Endothelial cell of umbilical vein (primary cell): ENCODE data around the gene PER1. TPM values are rescaled to one million over a fixed set of nuclear protein-coding genes. Genes with fewer than 3 reads are reported as not detected.

Experiments used
- BruUV-seq: library from RNA; stranded (reverse); fragments of 400-500 nt; replicated peaks from 2 replicates; lab custom pipeline; 2021; lab: Mats Ljungman, UMichigan
- CTCF ChIA-PET: fragments of 300-600, 350-600 bp; sonication (Branson Sonifier 250); formaldehyde crosslinking; loops from one replicate; lab custom pipeline; 2021; ENCODE audit warnings: antibody characterized with exemption, inconsistent platforms; lab: Charles Lee
- POLR2A ChIA-PET: fragments of 300-600, 350-600 bp; sonication (Branson Sonifier 250); formaldehyde crosslinking; loops from one replicate; lab custom pipeline; 2021; ENCODE audit warnings: antibody characterized with exemption, inconsistent platforms; lab: Charles Lee
- DNase-seq: peaks from one replicate; pipeline ENCODE4 v3.0.0-alpha.2; 2011; ENCODE audit warnings: low read depth, low spot score
- FAIRE-seq: peaks from 2 replicates; lab custom pipeline; 2011; peaks lifted over from hg19 to GRCh38; lab: Jason Lieb, UNC
- H2AFZ ChIP-seq: 2 replicates; pipeline ENCODE4 v1.6.0; 2012; ENCODE audit warnings: low read depth, low read length, control low read depth, inconsistent platforms
- H3K27ac ChIP-seq: 2 replicates; pipeline ENCODE4 v1.5.1; 2011; ENCODE audit warnings: low read depth, mild to moderate bottlenecking, control low read depth, low read length, moderate library complexity; ENCODE audit not compliant: insufficient read depth
- H3K27me3 ChIP-seq, 2 experiments: 2 replicates each; pipeline versions ENCODE4 v1.6.0 to v1.6.1; 2011; ENCODE audit warnings: low read length in 2 of 2, mixed read lengths in 1 of 2; ENCODE audit not compliant: control insufficient read depth in 2 of 2, insufficient read depth in 2 of 2
- H3K36me3 ChIP-seq, 2 experiments: 2 replicates in 1 of 2; 3 replicates in 1 of 2; pipeline ENCODE4 v1.5.1; 2011; ENCODE audit warnings: low read length in 2 of 2, mild to moderate bottlenecking in 1 of 2, moderate library complexity in 1 of 2; ENCODE audit not compliant: control insufficient read depth in 2 of 2, insufficient read depth in 2 of 2; ENCODE audit errors: extremely low read depth in 1 of 2
- H3K4me1 ChIP-seq: 3 replicates; pipeline ENCODE4 v1.5.1; 2011; ENCODE audit warnings: mild to moderate bottlenecking, low read length; ENCODE audit not compliant: control insufficient read depth, insufficient read depth; ENCODE audit errors: extremely low read depth
- H3K4me2 ChIP-seq: 2 replicates; pipeline ENCODE4 v1.6.1; 2011; ENCODE audit warnings: low read length, control low read depth, mixed read lengths; ENCODE audit not compliant: insufficient read depth
- H3K4me3 ChIP-seq, 3 experiments: fragments of 200-600 bp in 1 of 3; sonication (generic), shearing (Covaris generic) in 1 of 3; replicated peaks in 1 of 3; 2 replicates each; pipeline ENCODE4 v1.5.1; 2011 to 2016; ENCODE audit warnings: control low read depth in 3 of 3, low read length in 3 of 3, mild to moderate bottlenecking in 2 of 3, inconsistent platforms in 1 of 3, low read depth in 1 of 3, moderate library complexity in 1 of 3; ENCODE audit not compliant: insufficient read depth in 1 of 3
- H3K79me2 ChIP-seq: 2 replicates; pipeline ENCODE4 v1.6.0; 2012; ENCODE audit warnings: low read length, inconsistent platforms; ENCODE audit not compliant: control insufficient read depth, insufficient read depth
- H3K9ac ChIP-seq: replicated peaks from 2 replicates; pipeline ENCODE3; 2011; ENCODE audit warnings: low read length, control low read depth; ENCODE audit not compliant: insufficient read depth; ENCODE audit errors: extremely low read depth
- H3K9me1 ChIP-seq: replicated peaks from 3 replicates; pipeline ENCODE4 v1.6.0; 2011; ENCODE audit warnings: mild to moderate bottlenecking, low read length; ENCODE audit not compliant: control insufficient read depth, insufficient read depth; ENCODE audit errors: extremely low read depth
- H3K9me3 ChIP-seq: replicated peaks from 2 replicates; pipeline ENCODE4 v1.5.1; 2012; ENCODE audit warnings: low read length, inconsistent platforms; ENCODE audit not compliant: control insufficient read depth, insufficient read depth
- H4K20me1 ChIP-seq: replicated peaks from 2 replicates; pipeline ENCODE3; 2011; ENCODE audit warnings: mild to moderate bottlenecking, low read length; ENCODE audit not compliant: control insufficient read depth, insufficient read depth; ENCODE audit errors: extremely low read depth
- FOS ChIP-seq: IDR thresholded peaks from 2 replicates; pipeline ENCODE4 v1.6.1; 2011; ENCODE audit warnings: mild to moderate bottlenecking, low read length, moderate library complexity, borderline replicate concordance; ENCODE audit not compliant: insufficient read depth
- GATA2 ChIP-seq: IDR thresholded peaks from 2 replicates; pipeline ENCODE4 v1.7.0; 2011; ENCODE audit warnings: low read depth, mild to moderate bottlenecking, moderate library complexity, mixed read lengths, low read length; ENCODE audit not compliant: insufficient read length, insufficient read depth
- JUN ChIP-seq: IDR thresholded peaks from 2 replicates; pipeline ENCODE4 v1.6.1; 2011; ENCODE audit warnings: borderline replicate concordance, low read depth; ENCODE audit not compliant: insufficient read length, insufficient read depth
- MAX ChIP-seq: IDR thresholded peaks from 2 replicates; pipeline ENCODE4 v1.6.1; 2011; ENCODE audit not compliant: insufficient read depth, insufficient read length
- MYC ChIP-seq: IDR thresholded peaks from one replicate; pipeline ENCODE4 v1.6.1; 2011; ENCODE audit warnings: mild to moderate bottlenecking, low read depth, low read length
- POLR2AphosphoS5 ChIP-seq: IDR thresholded peaks from 2 replicates; pipeline ENCODE4 v1.6.1; 2012; ENCODE audit warnings: low read depth, mild to moderate bottlenecking, control low read depth, low read length, moderate library complexity; ENCODE audit not compliant: insufficient read depth
- dilution Hi-C: fragments of 300-500 bp; cut with MboI; formaldehyde crosslinking; loops from one replicate; pipeline ENCODE4 v1.15.0; 2019; ENCODE audit warnings: low sequenced_read_pairs; ENCODE audit not compliant: extremely low pct_ligation_motif_present
- intact Hi-C: fragments of 100-400 bp; cut with micrococcal nuclease; formaldehyde crosslinking; loops from one replicate; pipeline ENCODE4 v1.10.0; 2022
- polyA plus RNA-seq, 4 experiments: library from polyadenylated mRNA; depleted of rRNA in 3 of 4; stranded (reverse) in 3 of 4; unstranded in 1 of 4; fragments of >200 nt; gene quantifications; 2 replicates each; pipeline versions ENCODE4 v1.2.1 to v1.2.3, GENCODE V29; 2011 to 2012; ENCODE audit warnings: missing spikeins in 1 of 4
- total RNA-seq: library from RNA; stranded (reverse); gene quantifications from 2 replicates; pipeline ENCODE4 v1.2.3, GENCODE V29; 2021
- TF ChIP-seq, protein P1 (sequence below), 2 donors: IDR thresholded peaks; 1 replicate in 1 of 2; 2 replicates in 1 of 2; pipeline ENCODE4 v1.5.1; 2011; ENCODE audit warnings: low read length in 2 of 2, mild to moderate bottlenecking in 2 of 2, moderate library complexity in 2 of 2, control low read depth in 1 of 2, inconsistent platforms in 1 of 2, low read depth in 1 of 2; ENCODE audit not compliant: insufficient read depth in 1 of 2; ENCODE audit errors: extremely low read depth in 1 of 2

Gene PER1
- total and polyA plus RNA-seq, 2 donors (not counting 3 experiments of a cell fraction or from before 2014, with no cell fraction given), result 12.1 to 32.1 TPM

- H3K27me3 ChIP-seq, result no peaks in the 10 kb centered on the region
- TSS peak; percentile 27 for BruUV-seq
- H3K4me1 ChIP-seq, result peaks cover 26% of the 10 kb centered on the region
- H3K27ac ChIP-seq, result no peak overlapping the region
- H3K9me3 ChIP-seq, result no peaks in the 10 kb centered on the region
- POLR2A ChIA-PET, result interaction anchor here (0.7 to 2.2 kb wide), 2 partner anchors 12 to 49 kb away, joined by 8 read pairs; partner anchors contain the start of gene AURKB
- CTCF ChIA-PET, result interaction anchor here (0.9 to 6.3 kb wide), 3 partner anchors 10 to 28 kb away, joined by 3 to 72 read pairs (median 4); no protein-coding TSS in a partner anchor
- no peak for DNase-seq
- H3K9me1 ChIP-seq, result no peaks in the 10 kb centered on the region
- dilution Hi-C loops (no loop called here), intact Hi-C loops (no loop called here)
- H4K20me1 ChIP-seq, result no peaks in the 10 kb centered on the region
- H3K4me3 ChIP-seq, result no peak overlapping the region
- H3K79me2 ChIP-seq, result peaks cover 20% of the 10 kb centered on the region
- H3K9ac ChIP-seq, result no peak overlapping the region
- TF ChIP-seq FOS (no peak), MYC (no peak), GATA2 (no peak), MAX (no peak), JUN (no peak), POLR2AphosphoS5 (no peak)
- TF ChIP-seq, protein P1, sequence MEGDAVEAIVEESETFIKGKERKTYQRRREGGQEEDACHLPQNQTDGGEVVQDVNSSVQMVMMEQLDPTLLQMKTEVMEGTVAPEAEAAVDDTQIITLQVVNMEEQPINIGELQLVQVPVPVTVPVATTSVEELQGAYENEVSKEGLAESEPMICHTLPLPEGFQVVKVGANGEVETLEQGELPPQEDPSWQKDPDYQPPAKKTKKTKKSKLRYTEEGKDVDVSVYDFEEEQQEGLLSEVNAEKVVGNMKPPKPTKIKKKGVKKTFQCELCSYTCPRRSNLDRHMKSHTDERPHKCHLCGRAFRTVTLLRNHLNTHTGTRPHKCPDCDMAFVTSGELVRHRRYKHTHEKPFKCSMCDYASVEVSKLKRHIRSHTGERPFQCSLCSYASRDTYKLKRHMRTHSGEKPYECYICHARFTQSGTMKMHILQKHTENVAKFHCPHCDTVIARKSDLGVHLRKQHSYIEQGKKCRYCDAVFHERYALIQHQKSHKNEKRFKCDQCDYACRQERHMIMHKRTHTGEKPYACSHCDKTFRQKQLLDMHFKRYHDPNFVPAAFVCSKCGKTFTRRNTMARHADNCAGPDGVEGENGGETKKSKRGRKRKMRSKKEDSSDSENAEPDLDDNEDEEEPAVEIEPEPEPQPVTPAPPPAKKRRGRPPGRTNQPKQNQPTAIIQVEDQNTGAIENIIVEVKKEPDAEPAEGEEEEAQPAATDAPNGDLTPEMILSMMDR (IDR thresholded peaks at IDR 0.05; ENCODE audit: extremely low read depth in 1 of 2, insufficient read depth in 1 of 2, low read depth in 1 of 2, low read length in 2 of 2), result no peak
- peaks cover 2 to 7% of the 10 kb centered on the region in 2 experiments for H3K36me3 ChIP-seq
- no peak overlapping the region for H2AFZ ChIP-seq
- H3K4me2 ChIP-seq, result no peak overlapping the region
- no peak for FAIRE-seq
Observed at GRCh38 chr17:8160741-8161221, 8.6 kb upstream of the PER1 start.
